HCT116 (cell line): ENCODE data around the gene MAPKBP1. TPM values are rescaled to one million over a fixed set of nuclear protein-coding genes. Genes with fewer than 3 reads are reported as not detected.

Source experiments
- ATAC-seq: fragments of 200-7000 bp; cut with Tn5 transposase; 2 replicates; pipeline ENCODE4 v1.9.1; 2020; ENCODE audit warnings: mild to moderate bottlenecking, moderate library complexity
- BruUV-seq: library from RNA; stranded (reverse); fragments of 400-500 nt; replicated peaks from 2 replicates; lab custom pipeline; 2021; lab: Mats Ljungman, UMichigan
- CTCF ChIA-PET: fragments of 300-600 bp; sonication (Branson Sonifier 250); formaldehyde crosslinking; loops from one replicate; lab custom pipeline; 2021; ENCODE audit warnings: antibody characterized with exemption; lab: Charles Lee
- POLR2A ChIA-PET: fragments of 300-600, 350-600 bp; sonication (Branson Sonifier 250); formaldehyde crosslinking; loops from one replicate; lab custom pipeline; 2021; ENCODE audit warnings: antibody characterized with exemption; lab: Charles Lee
- RAD21 ChIA-PET, 2 experiments: fragments of 300-600 bp; sonication (Branson Sonifier 250); formaldehyde crosslinking; loops; one replicate each; lab custom pipeline; 2023; ENCODE audit warnings: low total read pairs in 2 of 2; ENCODE audit not compliant: uncharacterized antibody in 2 of 2, unreplicated experiment in 2 of 2, low non-redundant PET in 1 of 2; lab: Charles Lee
- DNase-seq: peaks from one replicate; pipeline ENCODE4 v3.0.0-alpha.2; 2010; ENCODE audit warnings: low read depth, low spot score
- H2AFZ ChIP-seq: fragments of 200-600 bp; shearing (Covaris generic), sonication (generic); 2 replicates; pipeline ENCODE4 v1.6.1; 2017; ENCODE audit warnings: low read depth, mixed run types, mixed read lengths, antibody characterized with exemption, low read length; ENCODE audit not compliant: poor library complexity, severe bottlenecking
- H3K27ac ChIP-seq: 2 replicates; pipeline ENCODE4 v1.5.1; 2012; ENCODE audit warnings: low read depth, low read length
- H3K27me3 ChIP-seq: fragments of 200-600 bp; sonication (generic); 2 replicates; pipeline ENCODE4 v1.6.1; 2016; ENCODE audit warnings: mixed run types, low read length, mixed read lengths; ENCODE audit not compliant: insufficient read depth
- H3K36me3 ChIP-seq, 2 experiments: fragments of 200-500 bp in 1 of 2; fragments of 200-600 bp in 1 of 2; sonication (Bioruptor generic) in 1 of 2; sonication (generic) in 1 of 2; 2 replicates each; pipeline versions ENCODE4 v1.5.1 to v1.6.1; 2014 to 2016; ENCODE audit warnings: low read length in 2 of 2, inconsistent platforms in 1 of 2, mixed read lengths in 1 of 2, mixed run types in 1 of 2; ENCODE audit not compliant: insufficient read depth in 2 of 2, control insufficient read depth in 1 of 2
- H3K4me1 ChIP-seq, 2 experiments: fragments of 200-600 bp in 1 of 2; sonication (generic) in 1 of 2; 2 replicates each; pipeline versions ENCODE4 v1.5.1 to v1.6.1; 2012 to 2017; ENCODE audit warnings: low read length in 2 of 2, inconsistent platforms in 1 of 2, mild to moderate bottlenecking in 1 of 2, mixed read lengths in 1 of 2, mixed run types in 1 of 2, moderate library complexity in 1 of 2; ENCODE audit not compliant: insufficient read depth in 2 of 2, control insufficient read depth in 1 of 2
- H3K4me2 ChIP-seq: fragments of 200-600 bp; sonication (generic); 2 replicates; pipeline ENCODE4 v1.6.1; 2017; ENCODE audit warnings: mixed run types, low read length, mixed read lengths
- H3K4me3 ChIP-seq, 2 experiments: fragments of 200-600 bp in 1 of 2; sonication (generic) in 1 of 2; replicated peaks in 1 of 2; 2 replicates each; pipeline ENCODE4 v1.5.1; 2011 to 2016; ENCODE audit warnings: low read length in 2 of 2, control low read depth in 1 of 2, low read depth in 1 of 2, mild to moderate bottlenecking in 1 of 2, mixed read lengths in 1 of 2, mixed run types in 1 of 2
- H3K79me2 ChIP-seq: fragments of 200-600 bp; sonication (generic); 2 replicates; pipeline ENCODE4 v1.6.1; 2017; ENCODE audit warnings: mild to moderate bottlenecking, mixed run types, low read length, moderate library complexity, mixed read lengths; ENCODE audit not compliant: insufficient read depth
- H3K9ac ChIP-seq: fragments of 200-600 bp; sonication (generic); 2 replicates; pipeline ENCODE4 v1.6.1; 2016; ENCODE audit warnings: low read length, mixed read lengths
- H3K9me2 ChIP-seq: fragments of 200-600 bp; sonication (generic), shearing (Covaris generic); 2 replicates; pipeline ENCODE4 v1.6.1; 2017; ENCODE audit warnings: mixed run types, mild to moderate bottlenecking, moderate library complexity; ENCODE audit not compliant: insufficient read depth
- H3K9me3 ChIP-seq, 2 experiments: fragments of 200-500 bp in 1 of 2; fragments of 200-600 bp in 1 of 2; sonication (Bioruptor generic) in 1 of 2; sonication (generic) in 1 of 2; 2 replicates each; pipeline ENCODE4 v1.6.1; 2014 to 2017; ENCODE audit warnings: low read length in 2 of 2, mixed read lengths in 2 of 2, inconsistent platforms in 1 of 2, low read depth in 1 of 2, mild to moderate bottlenecking in 1 of 2, mixed run types in 1 of 2, moderate library complexity in 1 of 2; ENCODE audit not compliant: control insufficient read depth in 1 of 2, insufficient read depth in 1 of 2
- H4K20me1 ChIP-seq: fragments of 200-600 bp; sonication (generic), shearing (Covaris generic); 2 replicates; pipeline ENCODE4 v1.6.1; 2017; ENCODE audit warnings: mixed run types, mild to moderate bottlenecking, moderate library complexity; ENCODE audit not compliant: insufficient read depth
- EZH2 ChIP-seq: fragments of 200-600 bp; sonication (generic); IDR thresholded peaks from 2 replicates; pipeline ENCODE4 v1.6.1; 2017; ENCODE audit warnings: antibody characterized with exemption, mixed run types
- JUND ChIP-seq: IDR thresholded peaks from 2 replicates; pipeline ENCODE4 v1.6.1; 2012
- POLR2AphosphoS5 ChIP-seq: IDR thresholded peaks from 2 replicates; pipeline ENCODE4 v1.6.1; 2011; ENCODE audit warnings: mild to moderate bottlenecking, low read depth, low read length, moderate library complexity
- RAD21 ChIP-seq: IDR thresholded peaks from 2 replicates; pipeline ENCODE4 v1.6.1; 2012; ENCODE audit warnings: low read depth, mild to moderate bottlenecking
- SIN3A ChIP-seq: IDR thresholded peaks from 2 replicates; pipeline ENCODE4 v1.6.1; 2012; ENCODE audit warnings: low read depth
- SP1 ChIP-seq: IDR thresholded peaks from 2 replicates; pipeline ENCODE4 v1.6.1; 2012; ENCODE audit warnings: low read depth
- ZBTB33 ChIP-seq: IDR thresholded peaks from 2 replicates; pipeline ENCODE4 v1.6.1; 2011; ENCODE audit warnings: mild to moderate bottlenecking, low read length, moderate library complexity; ENCODE audit not compliant: insufficient replicate concordance; ENCODE audit errors: extremely low read depth
- ZFX ChIP-seq: fragments of 450-650 bp; IDR thresholded peaks from 2 replicates; pipeline ENCODE4 v1.6.1; 2017
- intact Hi-C: fragments of 100-400 bp; cut with micrococcal nuclease; formaldehyde crosslinking; loops from 2 replicates; pipeline ENCODE4 v1.10.0; 2022
- total RNA-seq: library from RNA; stranded (reverse); gene quantifications from one replicate; pipeline ENCODE4 v1.2.1, GENCODE V29; 2021; ENCODE audit not compliant: unreplicated experiment
- TF ChIP-seq, protein P1 (sequence below): IDR thresholded peaks from 2 replicates; pipeline ENCODE4 v1.6.1; 2012
- TF ChIP-seq, protein P2 (sequence below), 3 experiments: fragments of 200-600 bp in 1 of 3; sonication (generic) in 1 of 3; IDR thresholded peaks in 2 of 3; conservative IDR thresholded peaks in 1 of 3; 2 replicates each; pipeline ENCODE4 v1.5.1; 2012 to 2017; ENCODE audit warnings: low read depth in 2 of 3, low read length in 2 of 3, antibody characterized with exemption in 1 of 3, borderline replicate concordance in 1 of 3, control low read depth in 1 of 3, mild to moderate bottlenecking in 1 of 3, mixed read lengths in 1 of 3, mixed run types in 1 of 3, moderate library complexity in 1 of 3; ENCODE audit not compliant: insufficient read depth in 1 of 3

Gene MAPKBP1
- total RNA-seq, 1 experiment from 2014 or later, result 21.3 TPM

DNA sequence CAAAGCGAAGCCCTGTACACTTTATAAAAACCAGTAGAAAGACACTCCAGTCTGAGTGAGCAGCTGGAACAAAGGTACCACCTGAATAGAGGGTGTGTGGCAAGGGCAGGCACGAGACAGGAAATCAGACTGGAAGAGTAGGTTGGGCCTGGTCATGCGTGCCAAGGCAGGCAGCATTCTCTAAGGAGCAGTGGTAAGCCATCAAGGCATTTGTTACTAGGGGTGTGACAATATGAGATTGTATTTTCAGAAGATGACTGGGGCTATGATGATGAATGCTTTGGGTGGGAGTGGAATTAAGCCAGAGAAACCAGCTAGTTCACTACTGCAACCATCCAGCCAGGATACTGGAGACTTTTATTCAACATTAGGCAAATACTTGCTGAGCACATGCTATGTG lies 58.6 kb downstream of the MAPKBP1 start:
- Histone ChIP-seq H3K4me3 (no peak overlapping the region), H4K20me1 (no peaks in the 10 kb centered on the region), H3K9me3 (no peaks in the 10 kb centered on the region), H3K9ac (no peak overlapping the region), H3K36me3 (no peaks in the 10 kb centered on the region)
- ATAC-seq, result no peak
- intact Hi-C loops, result no loop called here
- ChIA-PET POLR2A (no interaction called here), RAD21 (no interaction called here)
- no peak for TF ChIP-seq JUND
- TF ChIP-seq RAD21, result no peak
- TF ChIP-seq SP1, result no peak
- no peak for TF ChIP-seq ZBTB33
- no peak for TF ChIP-seq EZH2
- TF ChIP-seq POLR2AphosphoS5, result no peak
- TF ChIP-seq ZFX, result no peak
- TF ChIP-seq SIN3A, result no peak
- TF ChIP-seq, protein P1, sequence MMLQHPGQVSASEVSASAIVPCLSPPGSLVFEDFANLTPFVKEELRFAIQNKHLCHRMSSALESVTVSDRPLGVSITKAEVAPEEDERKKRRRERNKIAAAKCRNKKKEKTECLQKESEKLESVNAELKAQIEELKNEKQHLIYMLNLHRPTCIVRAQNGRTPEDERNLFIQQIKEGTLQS, result no peak
- TF ChIP-seq, protein P2, sequence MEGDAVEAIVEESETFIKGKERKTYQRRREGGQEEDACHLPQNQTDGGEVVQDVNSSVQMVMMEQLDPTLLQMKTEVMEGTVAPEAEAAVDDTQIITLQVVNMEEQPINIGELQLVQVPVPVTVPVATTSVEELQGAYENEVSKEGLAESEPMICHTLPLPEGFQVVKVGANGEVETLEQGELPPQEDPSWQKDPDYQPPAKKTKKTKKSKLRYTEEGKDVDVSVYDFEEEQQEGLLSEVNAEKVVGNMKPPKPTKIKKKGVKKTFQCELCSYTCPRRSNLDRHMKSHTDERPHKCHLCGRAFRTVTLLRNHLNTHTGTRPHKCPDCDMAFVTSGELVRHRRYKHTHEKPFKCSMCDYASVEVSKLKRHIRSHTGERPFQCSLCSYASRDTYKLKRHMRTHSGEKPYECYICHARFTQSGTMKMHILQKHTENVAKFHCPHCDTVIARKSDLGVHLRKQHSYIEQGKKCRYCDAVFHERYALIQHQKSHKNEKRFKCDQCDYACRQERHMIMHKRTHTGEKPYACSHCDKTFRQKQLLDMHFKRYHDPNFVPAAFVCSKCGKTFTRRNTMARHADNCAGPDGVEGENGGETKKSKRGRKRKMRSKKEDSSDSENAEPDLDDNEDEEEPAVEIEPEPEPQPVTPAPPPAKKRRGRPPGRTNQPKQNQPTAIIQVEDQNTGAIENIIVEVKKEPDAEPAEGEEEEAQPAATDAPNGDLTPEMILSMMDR (IDR thresholded peaks at IDR 0.05 in 2 of 3, conservative IDR thresholded peaks at IDR 0.05 in 1 of 3; ENCODE audit: borderline replicate concordance in 1 of 3, insufficient read depth in 1 of 3, low read depth in 2 of 3, low read length in 2 of 3), result no peak
- TF ChIP-seq, all 23 proteins: peak for 0
- CTCF ChIA-PET, result no interaction called here
- no peak for DNase-seq
- no peak overlapping the region for H2AFZ ChIP-seq
- peaks cover 2 to 12% of the 10 kb centered on the region in 2 experiments; a peak in 2 of 4 replicates for H3K4me1 ChIP-seq
- H3K79me2 ChIP-seq, result no peaks in the 10 kb centered on the region
- no TSS peak for BruUV-seq
- no peak overlapping the region for H3K4me2 ChIP-seq
- H3K27ac ChIP-seq, result no peak overlapping the region
- no peaks in the 10 kb centered on the region for H3K27me3 ChIP-seq
- H3K9me2 ChIP-seq, result no peaks in the 10 kb centered on the region
